Measurements from ENCODE around the gene SOAT2. TPM values are rescaled to one million over a fixed set of nuclear protein-coding genes. Genes with fewer than 3 reads are reported as not detected.
A peak's percentile ranks its signal among the peaks of the same experiment; 100 is the strongest.

SOAT2 gene
- total RNA-seq, 4 donors from 2014 or later: 0.41 TPM; not detected in 3

DNA sequence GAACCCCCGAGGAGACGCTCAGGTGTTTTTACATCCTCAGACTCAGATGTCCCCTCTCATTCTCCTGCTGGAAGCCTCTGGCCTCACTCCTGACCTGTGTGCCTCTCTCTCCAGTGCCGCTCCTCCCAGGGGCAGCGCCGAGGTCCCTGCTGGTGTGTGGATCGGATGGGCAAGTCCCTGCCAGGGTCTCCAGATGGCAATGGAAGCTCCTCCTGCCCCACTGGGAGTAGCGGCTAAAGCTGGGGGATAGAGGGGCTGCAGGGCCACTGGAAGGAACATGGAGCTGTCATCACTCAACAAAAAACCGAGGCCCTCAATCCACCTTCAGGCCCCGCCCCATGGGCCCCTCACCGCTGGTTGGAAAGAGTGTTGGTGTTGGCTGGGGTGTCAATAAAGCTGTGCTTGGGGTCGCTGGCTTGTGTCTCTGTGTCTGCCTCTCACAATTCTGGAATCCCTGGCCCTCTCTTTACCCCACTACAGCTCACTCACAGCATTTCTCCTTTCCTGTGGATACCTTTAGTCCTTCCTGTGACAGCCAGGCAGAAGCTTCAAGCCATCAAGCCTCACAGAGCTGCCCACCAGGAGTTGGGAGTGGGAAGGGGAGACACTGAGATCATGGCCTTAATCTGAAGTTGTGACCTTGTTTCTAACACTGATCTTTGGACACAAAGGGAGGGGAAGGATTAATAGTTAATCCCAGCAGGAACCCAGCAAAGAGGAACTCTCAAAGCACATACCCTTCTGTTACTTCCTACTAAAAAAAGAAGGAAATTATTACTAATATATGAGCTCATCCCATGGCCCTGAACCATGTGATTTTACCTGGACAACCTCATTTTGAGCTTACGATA is 1.1 kb upstream of the SOAT2 start:
- no peaks in the 10 kb centered on the region for H3K36me3 ChIP-seq
- H3K9me3 ChIP-seq: no peaks in the 10 kb centered on the region
- H3K27ac ChIP-seq: no peak overlapping the region
- DNase-seq: no peak
- in situ Hi-C loops (cut with MboI; ENCODE audit: low pct_ligation_motif_present in 1 of 4, low pct_unique_long_range_greater_than_20kb in 1 of 4, low sequenced_read_pairs in 3 of 4) (no loop called here), intact Hi-C loops (cut with DNase I; ENCODE audit: low total_unique reads) (loop anchor here (1.0 kb wide), 1 partner anchor 38 kb away; no protein-coding TSS in a partner anchor)
- H3K4me3 ChIP-seq: no peak overlapping the region
- peaks cover 11% of the 10 kb centered on the region for H3K27me3 ChIP-seq
- TF ChIP-seq, protein P1, sequence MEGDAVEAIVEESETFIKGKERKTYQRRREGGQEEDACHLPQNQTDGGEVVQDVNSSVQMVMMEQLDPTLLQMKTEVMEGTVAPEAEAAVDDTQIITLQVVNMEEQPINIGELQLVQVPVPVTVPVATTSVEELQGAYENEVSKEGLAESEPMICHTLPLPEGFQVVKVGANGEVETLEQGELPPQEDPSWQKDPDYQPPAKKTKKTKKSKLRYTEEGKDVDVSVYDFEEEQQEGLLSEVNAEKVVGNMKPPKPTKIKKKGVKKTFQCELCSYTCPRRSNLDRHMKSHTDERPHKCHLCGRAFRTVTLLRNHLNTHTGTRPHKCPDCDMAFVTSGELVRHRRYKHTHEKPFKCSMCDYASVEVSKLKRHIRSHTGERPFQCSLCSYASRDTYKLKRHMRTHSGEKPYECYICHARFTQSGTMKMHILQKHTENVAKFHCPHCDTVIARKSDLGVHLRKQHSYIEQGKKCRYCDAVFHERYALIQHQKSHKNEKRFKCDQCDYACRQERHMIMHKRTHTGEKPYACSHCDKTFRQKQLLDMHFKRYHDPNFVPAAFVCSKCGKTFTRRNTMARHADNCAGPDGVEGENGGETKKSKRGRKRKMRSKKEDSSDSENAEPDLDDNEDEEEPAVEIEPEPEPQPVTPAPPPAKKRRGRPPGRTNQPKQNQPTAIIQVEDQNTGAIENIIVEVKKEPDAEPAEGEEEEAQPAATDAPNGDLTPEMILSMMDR (IDR thresholded peaks at IDR 0.05): no peak
- TF ChIP-seq POLR2A (IDR thresholded peaks at IDR 0.05) (no peak), EP300 (IDR thresholded peaks at IDR 0.05; ENCODE audit: low read depth) (no peak), POLR2AphosphoS5 (IDR thresholded peaks at IDR 0.05) (no peak)
- peaks cover 14 to 30% (median 20%) of the 10 kb centered on the region in 4 donors for H3K4me1 ChIP-seq
- WGBS, 2 donors (ENCODE audit: low coverage in 1 of 2): 84 to 85% methylated on average over 6 to 12 of the region's 12 CpGs

- no peaks in the 10 kb centered on the region for H3K27me3 ChIP-seq
- peak; percentile 18 for DNase-seq
- WGBS, 2 donors (ENCODE audit: low coverage in 1 of 2): 60 to 80% methylated on average over 1 to 3 of the region's 3 CpGs
- TF ChIP-seq POLR2A (IDR thresholded peaks at IDR 0.05) (no peak), EP300 (IDR thresholded peaks at IDR 0.05; ENCODE audit: low read depth) (no peak), POLR2AphosphoS5 (IDR thresholded peaks at IDR 0.05) (no peak)
- TF ChIP-seq, protein P1 (IDR thresholded peaks at IDR 0.05): no peak
- H3K36me3 ChIP-seq: no peaks in the 10 kb centered on the region
- peaks cover 3 to 15% (median 5%) of the 10 kb centered on the region in 4 donors for H3K4me1 ChIP-seq
- H3K4me3 ChIP-seq: no peak overlapping the region
- H3K27ac ChIP-seq: no peak overlapping the region
- in situ Hi-C loops (cut with MboI; ENCODE audit: low pct_ligation_motif_present in 1 of 4, low pct_unique_long_range_greater_than_20kb in 1 of 4, low sequenced_read_pairs in 3 of 4) (no loop called here), intact Hi-C loops (cut with DNase I; ENCODE audit: low total_unique reads) (no loop called here)
- H3K9me3 ChIP-seq: no peaks in the 10 kb centered on the region
These were observed 597 bp downstream of the SOAT2 start for GRCh38 chr12:53103860-53104305.

- 92 to 100% methylated on average over 2 to 8 of the region's 8 CpGs for WGBS, 2 donors (ENCODE audit: low coverage in 1 of 2)
- Histone ChIP-seq H3K4me1 (peaks cover 0 to 9% (median 0%) of the 10 kb centered on the region in 4 donors), H3K27me3 (no peaks in the 10 kb centered on the region), H3K36me3 (no peaks in the 10 kb centered on the region), H3K27ac (no peak overlapping the region), H3K9me3 (no peaks in the 10 kb centered on the region), H3K4me3 (no peak overlapping the region)
- TF ChIP-seq, protein P1 (IDR thresholded peaks at IDR 0.05): no peak
- TF ChIP-seq POLR2AphosphoS5 (IDR thresholded peaks at IDR 0.05) (no peak), EP300 (IDR thresholded peaks at IDR 0.05; ENCODE audit: low read depth) (no peak), POLR2A (IDR thresholded peaks at IDR 0.05) (no peak)
- in situ Hi-C loops (cut with MboI; ENCODE audit: low pct_ligation_motif_present in 1 of 4, low pct_unique_long_range_greater_than_20kb in 1 of 4, low sequenced_read_pairs in 3 of 4): no loop called here
- DNase-seq: no peak
- intact Hi-C loops (cut with DNase I; ENCODE audit: low total_unique reads): no loop called here
These were observed 2.0 kb downstream of the SOAT2 start for GRCh38 chr12:53105256-53105655.

DNA sequence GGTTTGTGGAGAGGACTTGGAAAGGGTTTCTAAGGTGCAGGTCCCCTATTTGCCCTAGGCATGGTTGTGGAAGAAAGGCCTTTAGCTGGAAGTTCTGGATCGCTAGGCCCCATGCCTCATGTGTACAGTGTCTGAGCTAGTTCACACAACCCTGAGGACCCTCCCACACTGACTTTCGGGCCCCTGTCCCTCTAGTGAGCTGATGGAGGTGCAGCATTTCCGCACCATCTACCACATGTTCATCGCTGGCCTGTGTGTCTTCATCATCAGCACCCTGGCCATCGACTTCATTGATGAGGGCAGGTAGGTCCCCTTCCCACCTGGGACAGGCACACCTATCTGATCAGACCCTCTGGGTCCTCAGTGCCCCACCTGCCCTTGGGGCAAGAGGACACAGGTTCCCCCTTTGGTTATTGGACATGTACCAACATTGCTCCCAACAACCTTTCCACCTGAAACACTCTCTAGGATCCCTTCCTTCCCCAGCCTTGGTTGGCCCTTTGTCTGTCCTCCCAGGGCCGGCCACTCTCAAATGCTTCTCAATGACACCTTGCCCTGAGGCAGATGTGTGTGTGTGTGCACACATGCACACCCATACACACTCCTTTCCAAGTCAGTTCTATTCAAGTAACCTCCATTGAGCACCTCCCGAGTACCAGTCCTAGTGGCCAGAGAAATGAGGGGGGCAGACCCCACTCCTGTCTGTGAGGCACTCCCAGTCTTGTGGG is 2.6 kb downstream of the SOAT2 start:
- no peak for DNase-seq

More for the DNA sequence above, 2.6 kb downstream of the SOAT2 start:
- in situ Hi-C loops (cut with MboI; ENCODE audit: low pct_ligation_motif_present in 1 of 4, low pct_unique_long_range_greater_than_20kb in 1 of 4, low sequenced_read_pairs in 3 of 4) (no loop called here), intact Hi-C loops (cut with DNase I; ENCODE audit: low total_unique reads) (no loop called here)
- Histone ChIP-seq H3K27ac (no peak overlapping the region), H3K27me3 (no peaks in the 10 kb centered on the region), H3K36me3 (no peaks in the 10 kb centered on the region), H3K9me3 (no peaks in the 10 kb centered on the region), H3K4me3 (no peak overlapping the region), H3K4me1 (peaks cover 0 to 9% (median 0%) of the 10 kb centered on the region in 4 donors)
- no peak for TF ChIP-seq POLR2A (IDR thresholded peaks at IDR 0.05)
- no peak for TF ChIP-seq EP300 (IDR thresholded peaks at IDR 0.05; ENCODE audit: low read depth)
- TF ChIP-seq POLR2AphosphoS5 (IDR thresholded peaks at IDR 0.05): no peak
- TF ChIP-seq, protein P1 (IDR thresholded peaks at IDR 0.05): no peak
- WGBS, 2 donors (ENCODE audit: low coverage in 1 of 2): 93% methylated on average over 7 of the region's 7 CpGs; no CpG with 5 or more reads in 1 of the 2 donors

Measured in transverse colon (tissue), 4 donors.